ENCODE results near the gene LRRC49.

LRRC49 gene

GRCh38 chr15:70962084-70962483, 69.5 kb downstream of the LRRC49 start:
- Histone ChIP-seq H3K4me2 (ENCODE audit: low read length) (no peak overlapping the region), H3K27ac (ENCODE audit: low read depth, low read length, poor library complexity, severe bottlenecking) (no peak overlapping the region), H3K9me3 (ENCODE audit: low read length) (no peaks in the 10 kb centered on the region), H4K20me1 (ENCODE audit: insufficient read depth, low read length) (no peaks in the 10 kb centered on the region), H3K4me3 (ENCODE audit: low read depth, low read length, poor library complexity, severe bottlenecking) (no peak overlapping the region), H3K27me3 (ENCODE audit: insufficient read depth, low read length) (no peaks in the 10 kb centered on the region), H3K36me3 (ENCODE audit: insufficient read depth, low read length) (no peaks in the 10 kb centered on the region), H3K9me2 (ENCODE audit: low read depth, low read length) (no peaks in the 10 kb centered on the region), H3K9ac (ENCODE audit: low read length) (no peak overlapping the region), H3F3A (ENCODE audit: insufficient read depth, low read length) (no peaks in the 10 kb centered on the region), H3K4me1 (ENCODE audit: insufficient read depth, low read length, severe bottlenecking) (no peaks in the 10 kb centered on the region), H3K79me2 (ENCODE audit: insufficient read depth, low read length) (no peaks in the 10 kb centered on the region), H2AFZ (ENCODE audit: low read length) (no peak overlapping the region)
- TF ChIP-seq EZH2 (IDR thresholded peaks at IDR 0.05; ENCODE audit: borderline replicate concordance, low read length) (no peak), CTCF (IDR thresholded peaks at IDR 0.05; ENCODE audit: low read length) (no peak)

GRCh38 chr15:70963199-70963598, 70.6 kb downstream of the LRRC49 start:
- H3K9me3 ChIP-seq (ENCODE audit: low read length), result no peaks in the 10 kb centered on the region
- no peak overlapping the region for H3K9ac ChIP-seq (ENCODE audit: low read length)
- H3K4me1 ChIP-seq (ENCODE audit: insufficient read depth, low read length, severe bottlenecking), result no peaks in the 10 kb centered on the region
- no peak overlapping the region for H3K27ac ChIP-seq (ENCODE audit: low read depth, low read length, poor library complexity, severe bottlenecking)
- no peaks in the 10 kb centered on the region for H3K79me2 ChIP-seq (ENCODE audit: insufficient read depth, low read length)
- H2AFZ ChIP-seq (ENCODE audit: low read length), result no peak overlapping the region
- no peak overlapping the region for H3K4me3 ChIP-seq (ENCODE audit: low read depth, low read length, poor library complexity, severe bottlenecking)
- H4K20me1 ChIP-seq (ENCODE audit: insufficient read depth, low read length), result no peaks in the 10 kb centered on the region
- H3K4me2 ChIP-seq (ENCODE audit: low read length), result no peak overlapping the region
- no peaks in the 10 kb centered on the region for H3K9me2 ChIP-seq (ENCODE audit: low read depth, low read length)
- H3K36me3 ChIP-seq (ENCODE audit: insufficient read depth, low read length), result no peaks in the 10 kb centered on the region
- no peaks in the 10 kb centered on the region for H3K27me3 ChIP-seq (ENCODE audit: insufficient read depth, low read length)
- no peaks in the 10 kb centered on the region for H3F3A ChIP-seq (ENCODE audit: insufficient read depth, low read length)
- no peak for TF ChIP-seq EZH2 (IDR thresholded peaks at IDR 0.05; ENCODE audit: borderline replicate concordance, low read length)
- TF ChIP-seq CTCF (IDR thresholded peaks at IDR 0.05; ENCODE audit: low read length), result no peak

GRCh38 chr15:70964058-70964457, 71.4 kb downstream of the LRRC49 start:
- H3K79me2 ChIP-seq (ENCODE audit: insufficient read depth, low read length), result no peaks in the 10 kb centered on the region
- H3K27ac ChIP-seq (ENCODE audit: low read depth, low read length, poor library complexity, severe bottlenecking), result no peak overlapping the region
- H3K4me2 ChIP-seq (ENCODE audit: low read length), result no peak overlapping the region
- H3K9me3 ChIP-seq (ENCODE audit: low read length), result no peaks in the 10 kb centered on the region
- H3K4me1 ChIP-seq (ENCODE audit: insufficient read depth, low read length, severe bottlenecking), result no peaks in the 10 kb centered on the region
- H3K9me2 ChIP-seq (ENCODE audit: low read depth, low read length), result no peaks in the 10 kb centered on the region
- H3F3A ChIP-seq (ENCODE audit: insufficient read depth, low read length), result no peaks in the 10 kb centered on the region
- H3K36me3 ChIP-seq (ENCODE audit: insufficient read depth, low read length), result no peaks in the 10 kb centered on the region
- no peak overlapping the region for H2AFZ ChIP-seq (ENCODE audit: low read length)
- no peak overlapping the region for H3K9ac ChIP-seq (ENCODE audit: low read length)
- H3K4me3 ChIP-seq (ENCODE audit: low read depth, low read length, poor library complexity, severe bottlenecking), result no peak overlapping the region
- H4K20me1 ChIP-seq (ENCODE audit: insufficient read depth, low read length), result no peaks in the 10 kb centered on the region
- TF ChIP-seq EZH2 (IDR thresholded peaks at IDR 0.05; ENCODE audit: borderline replicate concordance, low read length), result no peak
- TF ChIP-seq CTCF (IDR thresholded peaks at IDR 0.05; ENCODE audit: low read length), result no peak
- no peaks in the 10 kb centered on the region for H3K27me3 ChIP-seq (ENCODE audit: insufficient read depth, low read length)

All from OCI-LY1 (cell line).